NCI-H345 treated with DMSO at 0.1 percent for 48 hours (cell line): Measurements from ENCODE around the gene IRX1.

ENCODE experiments used
- DNase-seq: peaks from one replicate; lab custom pipeline; 2025; ENCODE audit not compliant: unreplicated experiment; lab: John Stamatoyannopoulos, UW

The IRX1 gene

GRCh38 chr5:3650320-3650719 lies 54.7 kb downstream of the IRX1 start:
- DNase-seq, result no peak

- no peak for DNase-seq
Measured at GRCh38 chr5:3650868-3651267, 55.2 kb downstream of the IRX1 start.
